Measurements from ENCODE around the gene MPL. TPM values are rescaled to one million over a fixed set of nuclear protein-coding genes. Genes with fewer than 3 reads are reported as not detected.

Gene MPL
- total and polyA plus RNA-seq, 4 donors = 0.03 to 1.0 TPM; not detected in 2

GRCh38 chr1:43354471-43354870, 16.9 kb downstream of the MPL start (continued):
- TF ChIP-seq, protein P1, sequence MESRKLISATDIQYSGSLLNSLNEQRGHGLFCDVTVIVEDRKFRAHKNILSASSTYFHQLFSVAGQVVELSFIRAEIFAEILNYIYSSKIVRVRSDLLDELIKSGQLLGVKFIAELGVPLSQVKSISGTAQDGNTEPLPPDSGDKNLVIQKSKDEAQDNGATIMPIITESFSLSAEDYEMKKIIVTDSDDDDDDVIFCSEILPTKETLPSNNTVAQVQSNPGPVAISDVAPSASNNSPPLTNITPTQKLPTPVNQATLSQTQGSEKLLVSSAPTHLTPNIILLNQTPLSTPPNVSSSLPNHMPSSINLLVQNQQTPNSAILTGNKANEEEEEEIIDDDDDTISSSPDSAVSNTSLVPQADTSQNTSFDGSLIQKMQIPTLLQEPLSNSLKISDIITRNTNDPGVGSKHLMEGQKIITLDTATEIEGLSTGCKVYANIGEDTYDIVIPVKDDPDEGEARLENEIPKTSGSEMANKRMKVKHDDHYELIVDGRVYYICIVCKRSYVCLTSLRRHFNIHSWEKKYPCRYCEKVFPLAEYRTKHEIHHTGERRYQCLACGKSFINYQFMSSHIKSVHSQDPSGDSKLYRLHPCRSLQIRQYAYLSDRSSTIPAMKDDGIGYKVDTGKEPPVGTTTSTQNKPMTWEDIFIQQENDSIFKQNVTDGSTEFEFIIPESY (IDR thresholded peaks at IDR 0.05) = no peak
- TF ChIP-seq JUND (IDR thresholded peaks at IDR 0.05) (no peak), RXRA (IDR thresholded peaks at IDR 0.05) (no peak), GABPA (IDR thresholded peaks at IDR 0.05 in 1 of 2, conservative IDR thresholded peaks at IDR 0.05 in 1 of 2) (no peak), ATF3 (IDR thresholded peaks at IDR 0.05) (no peak), EGR1 (IDR thresholded peaks at IDR 0.05; ENCODE audit: low read depth in 2 of 2) (no peak)

DNA sequence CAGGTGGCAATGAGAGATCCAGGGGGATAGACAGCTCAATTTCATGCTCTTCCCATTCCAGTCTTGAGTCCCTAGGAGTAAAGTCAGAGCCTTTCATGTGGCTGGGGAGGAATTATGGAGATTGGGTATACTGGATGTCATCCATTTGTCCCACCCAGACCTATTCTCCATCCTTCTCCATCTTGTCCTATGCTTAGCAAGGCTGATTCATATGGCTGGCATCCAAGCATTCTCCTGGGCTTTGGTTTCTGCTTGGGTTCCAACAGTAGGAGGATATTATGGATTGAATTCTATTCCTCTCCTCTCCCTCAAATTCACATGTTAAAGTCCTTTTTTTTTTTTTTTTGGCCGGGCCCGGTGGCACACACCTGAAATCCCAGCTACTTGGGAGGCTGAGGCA, 17.3 kb downstream of the MPL start:
- TF ChIP-seq, protein P2, sequence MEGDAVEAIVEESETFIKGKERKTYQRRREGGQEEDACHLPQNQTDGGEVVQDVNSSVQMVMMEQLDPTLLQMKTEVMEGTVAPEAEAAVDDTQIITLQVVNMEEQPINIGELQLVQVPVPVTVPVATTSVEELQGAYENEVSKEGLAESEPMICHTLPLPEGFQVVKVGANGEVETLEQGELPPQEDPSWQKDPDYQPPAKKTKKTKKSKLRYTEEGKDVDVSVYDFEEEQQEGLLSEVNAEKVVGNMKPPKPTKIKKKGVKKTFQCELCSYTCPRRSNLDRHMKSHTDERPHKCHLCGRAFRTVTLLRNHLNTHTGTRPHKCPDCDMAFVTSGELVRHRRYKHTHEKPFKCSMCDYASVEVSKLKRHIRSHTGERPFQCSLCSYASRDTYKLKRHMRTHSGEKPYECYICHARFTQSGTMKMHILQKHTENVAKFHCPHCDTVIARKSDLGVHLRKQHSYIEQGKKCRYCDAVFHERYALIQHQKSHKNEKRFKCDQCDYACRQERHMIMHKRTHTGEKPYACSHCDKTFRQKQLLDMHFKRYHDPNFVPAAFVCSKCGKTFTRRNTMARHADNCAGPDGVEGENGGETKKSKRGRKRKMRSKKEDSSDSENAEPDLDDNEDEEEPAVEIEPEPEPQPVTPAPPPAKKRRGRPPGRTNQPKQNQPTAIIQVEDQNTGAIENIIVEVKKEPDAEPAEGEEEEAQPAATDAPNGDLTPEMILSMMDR (IDR thresholded peaks at IDR 0.05; ENCODE audit: low read depth, low read length, missing input control) = no peak
- TF ChIP-seq RAD21 (IDR thresholded peaks at IDR 0.05) (no peak), GABPA (IDR thresholded peaks at IDR 0.05 in 1 of 2, conservative IDR thresholded peaks at IDR 0.05 in 1 of 2) (no peak), FOXA2 (IDR thresholded peaks at IDR 0.05) (no peak), ATF3 (IDR thresholded peaks at IDR 0.05) (no peak), FOXA1 (IDR thresholded peaks at IDR 0.05) (no peak), HNF4A (conservative IDR thresholded peaks at IDR 0.05) (no peak), HNF4G (IDR thresholded peaks at IDR 0.05) (no peak)

DNA sequence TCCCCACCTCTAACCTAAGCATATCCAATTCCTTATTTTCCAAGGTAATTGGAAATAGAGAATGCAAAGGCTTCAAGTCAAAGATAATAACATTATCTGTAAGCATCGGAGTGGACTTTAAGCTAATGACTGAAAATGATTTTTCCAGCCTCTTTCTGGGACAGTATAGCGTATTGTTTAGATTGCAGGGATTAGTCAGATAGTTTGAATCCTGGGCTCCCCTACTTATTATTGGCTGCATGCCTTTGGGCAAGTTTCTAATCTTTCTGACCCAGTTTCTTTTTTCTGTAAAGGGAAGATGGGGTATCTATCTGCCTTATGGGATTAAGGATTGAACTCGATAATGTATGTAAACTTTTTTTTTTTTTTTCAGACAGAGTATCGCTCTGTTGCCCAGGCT, 19.6 kb downstream of the MPL start:
- DNase-seq (ENCODE audit: low spot score) = no peak
- no peak overlapping the region for H3K27ac ChIP-seq (ENCODE audit: low read depth in 1 of 2, low read length in 2 of 2)
- no peaks in the 10 kb centered on the region for H3K9me3 ChIP-seq (ENCODE audit: control insufficient read depth in 4 of 4, low read length in 3 of 4)
- H3K4me3 ChIP-seq (ENCODE audit: low read depth in 1 of 3, low read length in 3 of 3) = no peak overlapping the region
- WGBS = 96% methylated on average over 4 of the region's 4 CpGs
- H3K36me3 ChIP-seq (ENCODE audit: control insufficient read depth in 4 of 4, insufficient read depth in 3 of 4, low read depth in 1 of 4, low read length in 3 of 4) = peaks cover 0 to 13% (median 4%) of the 10 kb centered on the region in 4 donors
- H3K27me3 ChIP-seq (ENCODE audit: control insufficient read depth in 4 of 4, insufficient read depth in 4 of 4, low read length in 3 of 4) = no peaks in the 10 kb centered on the region
- TF ChIP-seq YY1 (IDR thresholded peaks at IDR 0.05) (no peak), NR2F2 (IDR thresholded peaks at IDR 0.05) (no peak), HNF4A (conservative IDR thresholded peaks at IDR 0.05) (no peak), RAD21 (IDR thresholded peaks at IDR 0.05) (no peak)
- TF ChIP-seq, protein P3, sequence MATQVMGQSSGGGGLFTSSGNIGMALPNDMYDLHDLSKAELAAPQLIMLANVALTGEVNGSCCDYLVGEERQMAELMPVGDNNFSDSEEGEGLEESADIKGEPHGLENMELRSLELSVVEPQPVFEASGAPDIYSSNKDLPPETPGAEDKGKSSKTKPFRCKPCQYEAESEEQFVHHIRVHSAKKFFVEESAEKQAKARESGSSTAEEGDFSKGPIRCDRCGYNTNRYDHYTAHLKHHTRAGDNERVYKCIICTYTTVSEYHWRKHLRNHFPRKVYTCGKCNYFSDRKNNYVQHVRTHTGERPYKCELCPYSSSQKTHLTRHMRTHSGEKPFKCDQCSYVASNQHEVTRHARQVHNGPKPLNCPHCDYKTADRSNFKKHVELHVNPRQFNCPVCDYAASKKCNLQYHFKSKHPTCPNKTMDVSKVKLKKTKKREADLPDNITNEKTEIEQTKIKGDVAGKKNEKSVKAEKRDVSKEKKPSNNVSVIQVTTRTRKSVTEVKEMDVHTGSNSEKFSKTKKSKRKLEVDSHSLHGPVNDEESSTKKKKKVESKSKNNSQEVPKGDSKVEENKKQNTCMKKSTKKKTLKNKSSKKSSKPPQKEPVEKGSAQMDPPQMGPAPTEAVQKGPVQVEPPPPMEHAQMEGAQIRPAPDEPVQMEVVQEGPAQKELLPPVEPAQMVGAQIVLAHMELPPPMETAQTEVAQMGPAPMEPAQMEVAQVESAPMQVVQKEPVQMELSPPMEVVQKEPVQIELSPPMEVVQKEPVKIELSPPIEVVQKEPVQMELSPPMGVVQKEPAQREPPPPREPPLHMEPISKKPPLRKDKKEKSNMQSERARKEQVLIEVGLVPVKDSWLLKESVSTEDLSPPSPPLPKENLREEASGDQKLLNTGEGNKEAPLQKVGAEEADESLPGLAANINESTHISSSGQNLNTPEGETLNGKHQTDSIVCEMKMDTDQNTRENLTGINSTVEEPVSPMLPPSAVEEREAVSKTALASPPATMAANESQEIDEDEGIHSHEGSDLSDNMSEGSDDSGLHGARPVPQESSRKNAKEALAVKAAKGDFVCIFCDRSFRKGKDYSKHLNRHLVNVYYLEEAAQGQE (IDR thresholded peaks at IDR 0.05) = no peak
- peaks cover 6 to 14% (median 12%) of the 10 kb centered on the region in 4 donors for H3K4me1 ChIP-seq (ENCODE audit: control insufficient read depth in 4 of 4, insufficient read depth in 4 of 4, low read length in 3 of 4)
- no peak overlapping the region for H3K9ac ChIP-seq (ENCODE audit: low read depth in 1 of 2, low read length in 2 of 2)

More for the DNA sequence above, 17.3 kb downstream of the MPL start:
- 96% methylated on average over 2 of the region's 2 CpGs for WGBS
- Histone ChIP-seq H3K27ac (ENCODE audit: low read depth in 1 of 2, low read length in 2 of 2) (no peak overlapping the region), H3K36me3 (ENCODE audit: control insufficient read depth in 4 of 4, insufficient read depth in 3 of 4, low read depth in 1 of 4, low read length in 3 of 4) (no peaks in the 10 kb centered on the region), H3K9ac (ENCODE audit: low read depth in 1 of 2, low read length in 2 of 2) (no peak overlapping the region), H3K27me3 (ENCODE audit: control insufficient read depth in 4 of 4, insufficient read depth in 4 of 4, low read length in 3 of 4) (no peaks in the 10 kb centered on the region), H3K4me1 (ENCODE audit: control insufficient read depth in 4 of 4, insufficient read depth in 4 of 4, low read length in 3 of 4) (peaks cover 6 to 14% (median 12%) of the 10 kb centered on the region in 4 donors), H3K4me3 (ENCODE audit: low read depth in 1 of 3, low read length in 3 of 3) (no peak overlapping the region), H3K9me3 (ENCODE audit: control insufficient read depth in 4 of 4, low read length in 3 of 4) (no peaks in the 10 kb centered on the region)
- no peak for DNase-seq (ENCODE audit: low spot score)
